Naive thymus-derived CD8-positive, alpha-beta T cell (primary cell): ENCODE measurements around the gene RNASEH2A. TPM values are rescaled to one million over a fixed set of nuclear protein-coding genes. Genes with fewer than 3 reads are reported as not detected.

Source experiments
- ATAC-seq, 2 donors: fragments of 150-1000 bp; cut with Tn5 transposase in 1 of 2; sonication (Bioruptor Pico), chemical (Tn5 transposase) in 1 of 2; 1 replicate in 1 of 2; 2 replicates in 1 of 2; pipeline ENCODE4 v1.10.0; 2021; ENCODE audit warnings: mild to moderate bottlenecking in 2 of 2, moderate library complexity in 2 of 2
- POLR2A ChIA-PET: fragments of 350-600 bp; sonication (Branson Sonifier 250); formaldehyde crosslinking; loops from one replicate; lab custom pipeline; 2021; ENCODE audit warnings: antibody characterized with exemption; lab: Charles Lee
- DNase-seq, 10 donors: peaks; one replicate each; pipeline versions ENCODE4 v3.0.0 to v3.0.0-alpha.2; 2020 to 2022
- H3K27ac Mint-ChIP-seq, 10 donors: one replicate each; pipeline ENCODE4 v1.8.0; 2020 to 2022; ENCODE audit warnings: mild to moderate bottlenecking in 10 of 10, mixed read lengths in 10 of 10, moderate library complexity in 4 of 10, inconsistent platforms in 1 of 10
- H3K27me3 Mint-ChIP-seq, 5 donors: one replicate each; pipeline ENCODE4 v1.8.0; 2021 to 2022; ENCODE audit warnings: mixed read lengths in 5 of 5
- H3K36me3 Mint-ChIP-seq, 3 donors: one replicate each; pipeline ENCODE4 v1.8.0; 2020 to 2022; ENCODE audit warnings: mixed read lengths in 3 of 3, mild to moderate bottlenecking in 2 of 3, inconsistent platforms in 1 of 3
- H3K4me1 Mint-ChIP-seq, 4 donors: one replicate each; pipeline ENCODE4 v1.8.0; 2021 to 2022; ENCODE audit warnings: mixed read lengths in 4 of 4
- H3K4me3 Mint-ChIP-seq, 10 donors: one replicate each; pipeline ENCODE4 v1.8.0; 2020 to 2022; ENCODE audit warnings: mild to moderate bottlenecking in 10 of 10, mixed read lengths in 10 of 10, moderate library complexity in 6 of 10, inconsistent platforms in 1 of 10
- H3K9me3 Mint-ChIP-seq, 9 donors: one replicate each; pipeline ENCODE4 v1.8.0; 2020 to 2022; ENCODE audit warnings: mixed read lengths in 9 of 9, mild to moderate bottlenecking in 3 of 9, inconsistent platforms in 1 of 9, moderate library complexity in 1 of 9
- polyA plus RNA-seq, 3 donors: library from polyadenylated mRNA; unstranded; fragments of 300-500 nt; fragmentation: Illumina TruSeq; gene quantifications; one replicate each; pipeline ENCODE4 v1.2.3, GENCODE V29; 2021
- total RNA-seq, 8 experiments: library from RNA in 2 of 8; stranded (reverse) in 2 of 8; gene quantifications; one replicate each; pipeline ENCODE4 v1.2.3 and lab custom pipeline; 2021 to 2026

RNASEH2A gene
- total and polyA plus RNA-seq, 5 experiments from 2014 or later, result 12.1 to 22.6 (median 16.3) TPM

DNA sequence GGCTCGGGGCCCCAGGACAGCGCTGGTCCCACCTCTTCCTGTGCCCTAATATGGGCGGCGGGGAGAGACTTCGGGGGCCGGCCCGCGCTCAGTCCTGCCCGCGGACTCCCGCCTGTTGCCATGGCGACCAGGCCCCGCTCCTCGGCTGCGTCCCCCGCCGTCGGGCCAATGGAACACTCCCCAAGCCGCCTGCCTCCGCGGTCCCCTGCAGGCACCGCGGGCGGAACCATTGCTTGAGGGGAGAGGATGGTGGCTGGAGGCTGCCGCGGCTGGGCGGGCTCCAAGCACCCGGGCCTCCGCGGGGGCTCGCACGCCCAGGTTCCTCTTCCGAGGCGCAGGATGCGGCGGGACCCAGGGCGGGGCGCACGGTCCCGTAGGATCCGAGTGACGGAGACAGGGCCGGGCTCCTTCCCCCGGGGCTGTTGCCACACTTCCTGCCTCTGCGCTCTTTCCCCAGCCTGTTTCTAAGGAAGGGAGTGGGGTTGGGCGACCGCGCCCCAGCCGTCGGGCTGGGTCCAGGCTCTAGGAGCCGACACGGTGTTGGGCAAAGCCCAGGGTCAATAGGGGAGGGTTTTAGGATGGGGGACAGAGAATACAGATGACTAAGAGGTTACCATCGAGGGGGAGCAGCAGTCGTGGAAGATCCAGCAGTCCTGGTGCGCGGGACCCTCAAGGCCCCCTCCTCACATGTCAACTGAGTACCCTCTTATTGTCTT lies 16.3 kb upstream of the RNASEH2A start:
- Mint-ChIP-seq H3K4me3 (peak overlapping the region; percentile 91 to 99 (median 96)), H3K9me3 (peaks cover 0 to 4% (median 0%) of the 10 kb centered on the region in 9 donors), H3K4me1 (peaks cover 22 to 50% (median 39%) of the 10 kb centered on the region in 4 donors), H3K36me3 (peaks cover 1 to 7% (median 5%) of the 10 kb centered on the region in 3 donors), H3K27ac (peak overlapping the region; percentile 97 to 100 (median 100)), H3K27me3 (peaks cover 0 to 4% (median 0%) of the 10 kb centered on the region in 5 donors)
- POLR2A ChIA-PET, result interaction anchor here (0.6 to 14.5 kb wide), 10 partner anchors 8 to 501 kb away, joined by 3 to 1021 read pairs (median 11); partner anchors contain the start of genes CALR, FBXW9, GET3 and HOOK2
- DNase-seq (peak; percentile 82 to 96 (median 90)), ATAC-seq (peak; percentile 35 to 38)

DNA sequence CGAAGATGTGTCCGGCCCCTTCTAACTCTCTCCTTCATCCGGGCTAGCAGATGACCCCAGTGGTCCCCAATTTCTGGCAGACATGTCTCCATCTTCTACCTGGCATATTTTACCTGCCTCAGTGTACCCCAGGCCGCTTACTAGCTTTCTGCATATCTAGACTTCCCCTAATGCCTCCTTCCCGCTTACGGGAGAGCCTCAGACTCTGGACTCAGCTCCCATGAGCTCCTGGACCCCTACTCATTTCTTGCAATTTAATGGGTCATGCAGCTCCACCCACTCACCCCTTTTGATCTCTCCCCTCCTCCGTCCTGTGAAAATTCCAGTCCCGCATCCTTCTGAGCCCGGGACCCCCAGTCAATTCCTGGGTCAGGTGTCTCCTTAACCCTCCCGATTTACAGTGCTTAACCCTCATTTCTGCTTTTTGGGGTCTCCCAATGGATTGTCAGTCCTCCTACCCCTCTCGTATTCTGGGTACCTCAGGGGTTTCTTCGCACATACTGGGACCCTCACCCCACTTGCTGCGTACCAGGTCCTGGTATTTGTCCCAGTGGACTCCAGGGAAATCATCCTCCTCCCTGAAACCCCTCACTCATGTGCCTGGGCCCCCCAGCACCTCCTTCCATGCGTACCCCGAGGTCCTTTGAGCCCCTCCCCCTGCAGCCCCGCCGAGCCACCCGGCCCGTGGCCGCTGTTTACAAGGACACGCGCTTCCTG lies 15.6 kb upstream of the RNASEH2A start:
- Mint-ChIP-seq H3K36me3 (peaks cover 1 to 7% (median 5%) of the 10 kb centered on the region in 3 donors), H3K4me3 (peak overlapping the region; percentile 91 to 99 (median 96)), H3K27ac (peak overlapping the region; percentile 97 to 100 (median 100)), H3K9me3 (peaks cover 0 to 4% (median 0%) of the 10 kb centered on the region in 9 donors), H3K27me3 (peaks cover 0 to 4% (median 0%) of the 10 kb centered on the region in 5 donors), H3K4me1 (peaks cover 24 to 56% (median 42%) of the 10 kb centered on the region in 4 donors)
- ATAC-seq (no peak), DNase-seq (no peak)
- POLR2A ChIA-PET, result interaction anchor here (0.6 to 14.5 kb wide), 22 partner anchors 11 to 538 kb away, joined by 3 to 1021 read pairs (median 5); partner anchors contain the start of genes CALR, DHPS, FBXW9 and GCDH

DNA sequence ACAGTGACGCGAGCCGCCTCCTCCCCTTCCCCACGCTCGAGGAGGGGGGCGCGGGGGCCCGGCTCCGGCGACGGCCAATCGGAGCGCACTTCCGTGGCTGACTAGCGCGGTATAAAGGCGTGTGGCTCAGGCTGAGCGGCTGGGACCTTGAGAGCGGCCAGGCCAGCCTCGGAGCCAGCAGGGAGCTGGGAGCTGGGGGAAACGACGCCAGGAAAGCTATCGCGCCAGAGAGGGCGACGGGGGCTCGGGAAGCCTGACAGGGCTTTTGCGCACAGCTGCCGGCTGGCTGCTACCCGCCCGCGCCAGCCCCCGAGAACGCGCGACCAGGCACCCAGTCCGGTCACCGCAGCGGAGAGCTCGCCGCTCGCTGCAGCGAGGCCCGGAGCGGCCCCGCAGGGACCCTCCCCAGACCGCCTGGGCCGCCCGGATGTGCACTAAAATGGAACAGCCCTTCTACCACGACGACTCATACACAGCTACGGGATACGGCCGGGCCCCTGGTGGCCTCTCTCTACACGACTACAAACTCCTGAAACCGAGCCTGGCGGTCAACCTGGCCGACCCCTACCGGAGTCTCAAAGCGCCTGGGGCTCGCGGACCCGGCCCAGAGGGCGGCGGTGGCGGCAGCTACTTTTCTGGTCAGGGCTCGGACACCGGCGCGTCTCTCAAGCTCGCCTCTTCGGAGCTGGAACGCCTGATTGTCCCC lies 14.9 kb upstream of the RNASEH2A start, which contains the start of gene JUNB:
TSS of gene JUNB (plus strand) at position 142 of the 706 bp plus-strand sequence. CDS start at position 428, 286 bp downstream.
- Mint-ChIP-seq H3K27me3 (peaks cover 0 to 4% (median 0%) of the 10 kb centered on the region in 5 donors), H3K27ac (peak within 1 kb of the TSS; percentile 97 to 100 (median 100)), H3K36me3 (peaks cover 1 to 8% (median 5%) of the 10 kb centered on the region in 3 donors), H3K9me3 (peaks cover 0 to 4% (median 0%) of the 10 kb centered on the region in 9 donors), H3K4me3 (peak within 1 kb of the TSS; percentile 91 to 99 (median 96)), H3K4me1 (peaks cover 31 to 60% (median 49%) of the 10 kb centered on the region in 4 donors)
- peak; percentile 95 to 99 (median 98) for DNase-seq
- POLR2A ChIA-PET, result interaction anchor here (0.5 to 14.5 kb wide), 31 partner anchors 10 to 1095 kb away, joined by 3 to 1021 read pairs (median 5); partner anchors contain the start of genes CALR, DHPS, FBXW9 and GCDH
- ATAC-seq, result peak; percentile 43 to 47

DNA sequence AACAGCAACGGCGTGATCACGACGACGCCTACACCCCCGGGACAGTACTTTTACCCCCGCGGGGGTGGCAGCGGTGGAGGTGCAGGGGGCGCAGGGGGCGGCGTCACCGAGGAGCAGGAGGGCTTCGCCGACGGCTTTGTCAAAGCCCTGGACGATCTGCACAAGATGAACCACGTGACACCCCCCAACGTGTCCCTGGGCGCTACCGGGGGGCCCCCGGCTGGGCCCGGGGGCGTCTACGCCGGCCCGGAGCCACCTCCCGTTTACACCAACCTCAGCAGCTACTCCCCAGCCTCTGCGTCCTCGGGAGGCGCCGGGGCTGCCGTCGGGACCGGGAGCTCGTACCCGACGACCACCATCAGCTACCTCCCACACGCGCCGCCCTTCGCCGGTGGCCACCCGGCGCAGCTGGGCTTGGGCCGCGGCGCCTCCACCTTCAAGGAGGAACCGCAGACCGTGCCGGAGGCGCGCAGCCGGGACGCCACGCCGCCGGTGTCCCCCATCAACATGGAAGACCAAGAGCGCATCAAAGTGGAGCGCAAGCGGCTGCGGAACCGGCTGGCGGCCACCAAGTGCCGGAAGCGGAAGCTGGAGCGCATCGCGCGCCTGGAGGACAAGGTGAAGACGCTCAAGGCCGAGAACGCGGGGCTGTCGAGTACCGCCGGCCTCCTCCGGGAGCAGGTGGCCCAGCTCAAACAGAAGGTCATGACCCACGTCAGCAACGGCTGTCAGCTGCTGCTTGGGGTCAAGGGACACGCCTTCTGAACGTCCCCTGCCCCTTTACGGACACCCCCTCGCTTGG lies 14.1 kb upstream of the RNASEH2A start:
- Mint-ChIP-seq H3K27me3 (peaks cover 0 to 4% (median 0%) of the 10 kb centered on the region in 5 donors), H3K4me1 (peaks cover 32 to 57% (median 49%) of the 10 kb centered on the region in 4 donors)
- POLR2A ChIA-PET, result interaction anchor here (0.5 to 14.5 kb wide), 32 partner anchors 9 to 1726 kb away, joined by 3 to 1021 read pairs (median 5); partner anchors contain the start of genes CALR, DHPS, DNAJB1 and FBXW9

DNA sequence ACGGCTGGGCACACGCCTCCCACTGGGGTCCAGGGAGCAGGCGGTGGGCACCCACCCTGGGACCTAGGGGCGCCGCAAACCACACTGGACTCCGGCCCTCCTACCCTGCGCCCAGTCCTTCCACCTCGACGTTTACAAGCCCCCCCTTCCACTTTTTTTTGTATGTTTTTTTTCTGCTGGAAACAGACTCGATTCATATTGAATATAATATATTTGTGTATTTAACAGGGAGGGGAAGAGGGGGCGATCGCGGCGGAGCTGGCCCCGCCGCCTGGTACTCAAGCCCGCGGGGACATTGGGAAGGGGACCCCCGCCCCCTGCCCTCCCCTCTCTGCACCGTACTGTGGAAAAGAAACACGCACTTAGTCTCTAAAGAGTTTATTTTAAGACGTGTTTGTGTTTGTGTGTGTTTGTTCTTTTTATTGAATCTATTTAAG lies 13.5 kb upstream of the RNASEH2A start:
- H3K27me3 Mint-ChIP-seq, result peaks cover 0 to 4% (median 0%) of the 10 kb centered on the region in 5 donors
- H3K4me1 Mint-ChIP-seq, result peaks cover 32 to 56% (median 47%) of the 10 kb centered on the region in 4 donors
- peak overlapping the region; percentile 85 to 99 (median 96) for H3K4me3 Mint-ChIP-seq

More for the DNA sequence above, 14.1 kb upstream of the RNASEH2A start:
- ATAC-seq (no peak), DNase-seq (peak; percentile 53 to 87 (median 72))
- Mint-ChIP-seq H3K9me3 (peaks cover 0 to 4% (median 0%) of the 10 kb centered on the region in 9 donors), H3K27ac (peak overlapping the region; percentile 92 to 100 (median 100)), H3K4me3 (peak overlapping the region; percentile 85 to 99 (median 96)), H3K36me3 (peaks cover 1 to 14% (median 5%) of the 10 kb centered on the region in 3 donors)

DNA sequence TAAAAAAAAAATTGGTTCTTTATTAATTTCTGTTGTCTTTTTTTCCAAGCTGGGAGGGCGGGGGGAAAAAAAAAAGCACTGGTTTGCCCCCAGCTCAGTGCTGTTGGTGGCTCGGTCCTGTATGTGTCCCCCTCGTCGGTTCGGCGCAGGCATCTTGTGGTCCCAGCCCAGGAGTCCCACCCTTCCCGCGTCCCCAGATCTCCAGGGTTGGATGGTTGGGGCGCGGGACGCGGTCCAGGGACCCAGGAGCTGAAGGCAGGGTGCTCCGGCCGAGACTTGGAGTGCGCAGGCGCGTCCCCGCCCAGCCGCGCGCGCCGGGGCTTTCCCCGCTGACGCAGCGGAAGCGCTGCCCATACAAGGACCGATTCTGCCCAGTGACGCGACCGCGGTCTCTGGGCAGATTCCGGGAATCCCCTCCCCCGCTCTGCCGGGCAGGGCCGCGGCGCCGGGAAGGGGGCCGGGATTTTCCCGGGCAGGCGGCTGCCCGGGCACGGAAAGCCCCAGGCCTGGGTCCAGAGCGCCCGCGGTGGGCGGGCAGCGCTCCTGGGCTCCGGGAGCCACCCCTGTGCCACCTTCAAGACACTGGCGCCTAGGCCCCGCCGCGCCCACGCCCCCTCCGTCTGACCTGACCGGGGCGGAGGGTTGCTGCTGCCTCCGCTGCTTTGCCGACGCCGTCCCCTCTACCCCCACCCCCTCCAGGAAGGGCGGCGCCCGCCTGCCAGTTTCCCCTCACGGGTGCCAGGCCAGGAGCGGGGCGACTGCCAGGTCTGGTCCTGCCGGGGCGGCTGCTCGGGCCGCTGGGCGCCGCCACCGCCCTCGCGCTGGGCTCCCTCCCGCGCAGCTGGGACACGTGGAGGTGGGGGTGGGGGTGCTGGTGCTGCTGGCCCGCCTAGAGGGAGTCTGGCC lies 12.8 kb upstream of the RNASEH2A start:
- Mint-ChIP-seq H3K4me3 (peak overlapping the region; percentile 89 to 99 (median 96)), H3K27me3 (peaks cover 0 to 4% (median 0%) of the 10 kb centered on the region in 5 donors), H3K36me3 (peaks cover 1 to 16% (median 5%) of the 10 kb centered on the region in 3 donors), H3K4me1 (peaks cover 30 to 56% (median 43%) of the 10 kb centered on the region in 4 donors), H3K9me3 (peaks cover 0 to 4% (median 0%) of the 10 kb centered on the region in 9 donors), H3K27ac (peak overlapping the region; percentile 94 to 100 (median 100))
- peak; percentile 92 to 98 (median 96) for DNase-seq
- ATAC-seq, result peak; percentile 47 to 53
- POLR2A ChIA-PET, result interaction anchor here (0.5 to 14.5 kb wide), 19 partner anchors 8 to 1725 kb away, joined by 3 to 1021 read pairs (median 5); partner anchors contain the start of genes CALR, DHPS, DNAJB1 and FBXW9

More for the DNA sequence above, 13.5 kb upstream of the RNASEH2A start:
- peaks cover 1 to 15% (median 5%) of the 10 kb centered on the region in 3 donors for H3K36me3 Mint-ChIP-seq
- peak in 1 of 10 donors; percentile 62 for DNase-seq
- POLR2A ChIA-PET, result interaction anchor here (0.5 to 14.5 kb wide), 20 partner anchors 9 to 1725 kb away, joined by 3 to 1021 read pairs (median 5); partner anchors contain the start of genes CALR, DHPS, DNAJB1 and FBXW9
- peak overlapping the region; percentile 91 to 100 (median 100) for H3K27ac Mint-ChIP-seq
- no peak for ATAC-seq
- peaks cover 0 to 4% (median 0%) of the 10 kb centered on the region in 9 donors for H3K9me3 Mint-ChIP-seq

DNA sequence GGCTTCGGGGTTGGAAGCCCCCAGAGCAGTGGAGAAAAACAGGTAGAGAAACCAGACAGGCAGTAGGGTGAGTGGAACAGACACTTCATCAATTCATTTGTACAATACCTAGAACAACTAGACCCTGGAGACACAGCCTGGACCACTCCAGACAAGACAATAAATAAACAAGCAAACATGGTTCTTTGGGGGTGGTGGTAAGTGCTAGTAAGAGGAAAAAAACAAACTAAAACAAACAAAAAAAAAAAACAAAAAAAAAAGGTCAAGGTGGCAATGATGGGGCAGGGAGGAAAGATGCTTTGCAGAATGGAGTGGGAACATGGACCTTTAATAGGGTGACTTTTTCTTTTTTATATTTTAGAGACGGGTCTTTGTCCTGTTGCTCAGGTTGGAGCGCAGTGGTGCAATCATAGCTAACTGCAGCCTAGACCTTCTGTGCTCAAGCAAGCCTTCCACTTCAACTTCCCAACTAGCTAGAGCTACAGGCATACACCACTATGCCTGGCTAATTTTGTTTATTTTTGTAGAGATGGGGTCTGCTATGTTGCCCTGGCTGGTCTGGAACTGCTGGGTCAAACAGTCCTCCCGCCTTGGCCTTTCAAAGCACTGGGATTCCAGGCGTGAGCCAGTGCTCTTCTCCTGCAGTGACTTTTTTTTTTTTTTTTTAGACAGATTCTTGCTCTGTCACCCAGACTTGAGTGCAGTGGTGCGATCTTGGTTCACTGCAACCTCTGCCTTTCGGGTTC lies 12.0 kb upstream of the RNASEH2A start:
- Mint-ChIP-seq H3K4me3 (peak overlapping the region; percentile 64 to 99 (median 84)), H3K27ac (peak overlapping the region; percentile 94 to 99 (median 97)), H3K27me3 (peaks cover 0 to 4% (median 0%) of the 10 kb centered on the region in 5 donors), H3K36me3 (peaks cover 1 to 25% (median 5%) of the 10 kb centered on the region in 3 donors), H3K9me3 (peaks cover 0 to 4% (median 0%) of the 10 kb centered on the region in 9 donors), H3K4me1 (peaks cover 25 to 49% (median 36%) of the 10 kb centered on the region in 4 donors)
- no peak for ATAC-seq
- POLR2A ChIA-PET, result interaction anchor here (0.5 to 14.5 kb wide), 12 partner anchors 7 to 1921 kb away, joined by 3 to 1021 read pairs (median 4); partner anchors contain the start of genes HOOK2, PRDX2, RNASEH2A and THSD8
- peak in 3 of 10 donors; percentile 37 to 52 (median 45) for DNase-seq

DNA sequence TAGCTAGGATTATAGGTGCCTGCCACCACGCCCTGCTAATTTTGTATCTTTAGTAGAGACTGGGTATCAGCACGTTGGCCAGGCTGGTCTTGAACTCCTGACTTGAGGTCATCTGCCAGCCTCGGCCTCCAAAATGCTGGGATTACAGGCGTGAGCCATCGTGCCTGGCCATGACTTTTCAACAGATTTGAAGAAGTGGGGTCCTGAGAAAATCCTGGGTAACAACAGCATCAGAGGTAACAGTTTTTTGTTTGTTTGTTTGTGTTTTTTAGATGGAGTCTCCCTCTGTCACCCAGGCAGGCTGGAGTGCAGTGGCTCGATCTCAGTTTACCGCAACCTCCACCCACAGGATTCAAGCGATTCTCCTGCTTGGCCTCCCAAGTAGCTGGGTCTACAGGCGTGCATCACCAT lies 11.4 kb upstream of the RNASEH2A start:
- H3K9me3 Mint-ChIP-seq, result peaks cover 0 to 4% (median 0%) of the 10 kb centered on the region in 9 donors
- DNase-seq, result no peak
- H3K4me1 Mint-ChIP-seq, result peaks cover 25 to 47% (median 39%) of the 10 kb centered on the region in 4 donors

More for the DNA sequence above, 11.4 kb upstream of the RNASEH2A start:
- ATAC-seq, result no peak
- H3K27me3 Mint-ChIP-seq, result peaks cover 0 to 4% (median 0%) of the 10 kb centered on the region in 5 donors
- POLR2A ChIA-PET, result interaction anchor here (0.5 to 14.5 kb wide), 9 partner anchors 9 to 1921 kb away, joined by 3 to 1021 read pairs (median 5); partner anchors contain the start of genes HOOK2, RNASEH2A and TNPO2
- H3K4me3 Mint-ChIP-seq, result peak overlapping the region in 9 of 10 donors; percentile 10 to 99 (median 73)
- peaks cover 1 to 27% (median 5%) of the 10 kb centered on the region in 3 donors for H3K36me3 Mint-ChIP-seq
- H3K27ac Mint-ChIP-seq, result peak overlapping the region; percentile 94 to 99 (median 97)
